HG03097 (cell line): ENCODE data around the gene AFAP1L2.
"Not testable (repeated sequence)": the region's sequence is repeated elsewhere in the genome, so short reads cannot be mapped to it uniquely, and the experiment has no call there.

Experiments
- ATAC-seq: cut with Tn5 transposase; IDR thresholded peaks from one replicate; pipeline ENCODE4 v1.9.1; 2021; ENCODE audit not compliant: unreplicated experiment, low FRiP score

Gene AFAP1L2

DNA sequence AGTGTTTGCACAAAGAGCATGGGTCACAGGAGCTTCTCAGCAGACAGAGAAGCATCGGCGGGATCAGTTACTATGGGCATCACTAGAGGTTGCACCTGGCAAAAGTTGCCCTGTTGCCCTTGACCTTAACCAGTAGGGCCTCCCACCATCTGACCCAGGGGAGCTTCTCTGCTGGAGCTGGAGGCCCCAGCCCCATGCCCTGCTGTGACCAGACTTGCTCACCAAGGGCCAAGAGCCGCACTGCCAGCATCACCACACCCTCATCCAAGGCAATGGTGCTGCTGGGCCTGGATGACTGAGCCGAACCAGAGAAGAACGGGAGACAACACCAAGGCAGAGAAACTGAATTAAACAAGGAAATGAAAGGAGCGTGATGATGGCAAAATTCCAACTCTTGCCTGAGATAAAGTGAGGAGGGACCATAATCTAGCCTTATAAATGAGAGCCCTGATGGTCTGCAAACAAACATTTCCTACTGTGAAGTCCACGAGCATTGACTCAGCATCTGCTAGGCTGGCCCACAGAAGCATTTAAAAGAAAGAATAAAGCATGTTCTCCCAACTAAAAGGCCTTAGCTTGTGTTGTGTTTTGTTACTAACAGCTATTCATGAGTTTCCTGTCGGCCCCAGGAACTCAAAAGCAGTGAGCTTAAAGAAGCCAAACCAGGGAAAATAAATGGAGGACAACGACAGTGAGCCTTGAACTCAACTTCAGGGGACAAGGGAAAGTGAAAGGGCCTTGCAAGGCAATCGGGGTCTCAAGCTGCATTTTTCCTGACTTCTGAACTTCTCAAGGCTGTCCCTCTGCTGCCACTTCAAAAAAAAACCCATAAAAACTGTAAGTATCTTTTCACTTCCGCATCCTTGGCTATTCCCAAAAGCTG lies 60.4 kb downstream of the AFAP1L2 start:
- ATAC-seq = no peak

- no peak for ATAC-seq
These were observed 61.3 kb downstream of the AFAP1L2 start for GRCh38 chr10:114342976-114343375.

DNA sequence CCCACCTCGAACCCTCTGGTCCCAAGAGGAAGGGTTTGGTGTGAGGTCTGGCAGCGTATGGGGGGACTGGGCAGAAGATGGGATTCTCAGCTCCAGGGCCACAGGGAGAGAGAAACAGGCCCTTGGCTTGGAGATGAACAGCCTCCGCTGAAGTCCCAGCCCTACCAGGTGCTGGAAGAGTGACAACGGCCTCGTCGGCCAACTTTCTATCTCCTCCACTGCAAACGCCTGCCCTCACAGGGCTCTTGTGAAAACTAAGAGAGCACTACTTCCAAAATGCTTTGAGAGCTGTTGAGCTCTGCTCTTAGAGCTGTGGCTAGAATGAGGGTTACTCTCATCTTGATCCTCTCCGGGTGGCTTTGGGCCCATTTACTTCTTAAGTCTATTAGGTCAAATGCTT lies 63.5 kb downstream of the AFAP1L2 start:
- ATAC-seq = no peak

DNA sequence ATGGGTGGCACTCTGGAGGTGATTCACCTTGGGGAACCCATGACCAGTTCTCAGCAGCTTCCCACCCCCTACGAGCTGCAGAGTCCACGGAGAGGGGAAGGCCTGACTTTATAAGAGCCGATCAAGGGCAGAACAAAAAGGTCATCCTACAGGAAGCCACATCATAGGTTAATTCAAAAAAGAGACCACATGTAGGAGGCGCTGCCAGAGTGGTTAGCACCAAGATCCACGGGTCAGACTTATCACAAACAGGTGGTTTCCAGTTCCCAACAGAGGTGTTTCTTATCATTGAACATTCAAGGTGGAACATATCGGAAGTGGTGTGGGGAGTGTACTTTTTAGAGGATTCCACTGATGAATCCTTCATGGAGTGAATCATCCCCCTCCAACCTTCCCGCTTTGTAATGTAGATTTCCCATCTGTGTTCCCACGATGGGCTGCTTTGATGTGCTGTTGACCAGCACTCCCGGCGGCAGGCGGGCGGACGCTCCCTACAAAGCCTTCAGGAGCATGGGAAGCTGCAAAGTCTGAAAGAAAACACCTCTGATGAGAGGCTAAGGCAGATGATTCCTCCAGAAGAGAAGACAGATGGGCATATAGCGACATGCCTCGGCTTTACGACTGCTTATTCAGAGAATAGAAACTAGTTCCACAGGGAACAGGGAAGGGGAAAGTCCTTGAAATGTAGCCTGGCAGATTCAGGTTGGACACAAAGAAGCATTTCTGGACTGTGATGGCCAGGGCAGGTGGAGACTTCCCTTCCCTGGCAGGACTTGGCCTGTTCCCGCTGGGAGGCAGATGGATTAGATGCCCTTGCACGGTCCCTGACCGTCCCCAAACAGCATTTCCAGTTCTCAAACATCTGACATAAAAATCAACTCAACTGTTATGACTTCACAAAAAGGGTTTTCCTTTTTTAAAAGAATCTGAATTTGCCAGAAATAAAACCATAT lies 66.5 kb downstream of the AFAP1L2 start:
- no peak for ATAC-seq

DNA sequence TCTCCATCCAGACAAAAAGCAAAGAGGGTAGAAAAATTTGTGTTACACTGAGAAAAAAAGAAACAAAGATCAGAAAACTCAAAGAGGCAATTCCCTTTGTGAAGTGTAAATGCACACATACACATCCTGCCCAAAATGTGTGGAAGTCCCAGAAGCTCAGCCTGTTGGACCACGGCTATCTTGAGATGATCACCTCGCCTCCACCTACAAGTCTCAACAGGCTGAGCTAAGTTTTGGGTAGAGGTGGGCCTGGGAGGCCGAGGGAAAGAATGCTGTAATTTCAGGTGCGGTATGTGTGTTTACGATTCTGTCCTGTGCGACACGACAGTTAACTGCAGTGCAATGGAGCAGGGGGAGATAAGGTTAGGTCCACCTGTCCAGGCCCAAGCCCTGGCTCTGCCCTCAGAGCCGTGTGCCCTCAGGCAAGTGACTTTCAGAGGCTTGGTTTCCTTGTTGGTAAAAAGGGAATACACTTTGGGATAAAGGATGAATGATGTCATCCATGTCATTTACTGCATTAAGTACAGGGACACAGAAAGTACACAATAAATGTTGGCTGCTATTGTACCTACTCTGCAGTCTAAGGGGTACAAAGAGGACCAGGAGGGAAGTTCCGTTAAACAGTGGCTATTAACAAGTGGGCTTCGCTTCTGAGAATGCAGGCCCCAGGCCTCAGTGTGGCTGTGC lies 67.3 kb downstream of the AFAP1L2 start:
- ATAC-seq = no peak

DNA sequence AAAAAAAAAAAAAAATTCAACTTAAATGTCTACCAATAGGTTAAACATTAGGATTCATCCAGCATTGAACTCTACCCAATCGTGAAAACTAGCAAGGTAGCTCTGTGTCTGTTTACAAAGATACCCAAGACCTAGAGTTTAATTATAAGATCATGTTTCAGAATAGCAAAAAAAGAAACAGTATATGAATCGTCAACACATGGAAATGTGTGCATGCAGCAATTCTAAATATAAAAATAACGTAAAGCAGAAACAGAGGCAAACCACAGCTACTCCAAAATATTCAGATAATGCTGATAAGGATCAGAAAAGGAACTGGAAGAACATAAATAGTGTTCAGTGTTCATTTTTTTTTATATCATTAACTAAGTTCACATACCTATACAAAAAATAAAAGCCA lies 68.7 kb downstream of the AFAP1L2 start:
- ATAC-seq = no peak

DNA sequence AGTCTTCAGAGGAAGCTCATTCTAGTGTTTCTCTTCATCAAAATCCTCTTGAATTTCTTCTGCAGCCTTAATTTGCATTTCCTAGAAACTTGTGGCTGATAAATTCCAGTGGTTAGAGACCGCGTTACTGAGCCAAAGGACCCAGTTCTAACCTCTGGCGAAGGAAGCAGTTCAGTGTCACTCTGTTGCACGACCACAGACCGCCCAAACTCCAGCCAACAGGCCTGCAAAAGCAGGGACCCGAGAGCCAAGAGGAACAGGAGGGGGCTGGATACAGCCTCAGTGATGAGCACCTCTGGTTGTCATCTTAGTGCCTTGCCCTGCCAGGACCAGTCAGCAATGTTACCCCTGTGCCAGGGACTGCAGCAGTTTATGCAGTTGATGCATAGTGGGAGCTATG lies 70.0 kb downstream of the AFAP1L2 start:
- ATAC-seq = no peak

DNA sequence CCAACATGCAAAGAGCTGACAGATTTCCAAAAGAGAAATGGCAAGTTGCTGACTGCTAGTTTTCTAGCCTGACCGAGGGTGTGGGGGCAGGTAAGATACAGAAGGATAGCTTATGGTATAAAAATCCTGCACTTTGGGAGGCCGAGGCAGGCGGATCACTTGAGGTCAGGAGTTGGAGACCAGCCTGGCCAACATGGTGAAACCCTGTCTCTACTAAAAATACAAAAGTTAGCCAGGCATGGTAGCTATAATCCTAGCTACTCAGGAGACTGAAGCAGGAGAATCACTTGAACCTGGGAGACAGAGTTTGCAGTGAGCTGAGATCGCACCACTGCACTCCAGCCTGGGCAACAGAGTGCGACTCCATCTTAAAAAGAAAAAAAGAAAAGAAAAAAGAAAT lies 70.9 kb downstream of the AFAP1L2 start:
- ATAC-seq = not testable (repeated sequence)

GRCh38 chr10:114332301-114333192 lies 71.8 kb downstream of the AFAP1L2 start:
- no peak for ATAC-seq

GRCh38 chr10:114329634-114330365 lies 74.5 kb downstream of the AFAP1L2 start:
- no peak for ATAC-seq

- ATAC-seq = no peak
These were observed 75.4 kb downstream of the AFAP1L2 start for GRCh38 chr10:114328874-114329273.

DNA sequence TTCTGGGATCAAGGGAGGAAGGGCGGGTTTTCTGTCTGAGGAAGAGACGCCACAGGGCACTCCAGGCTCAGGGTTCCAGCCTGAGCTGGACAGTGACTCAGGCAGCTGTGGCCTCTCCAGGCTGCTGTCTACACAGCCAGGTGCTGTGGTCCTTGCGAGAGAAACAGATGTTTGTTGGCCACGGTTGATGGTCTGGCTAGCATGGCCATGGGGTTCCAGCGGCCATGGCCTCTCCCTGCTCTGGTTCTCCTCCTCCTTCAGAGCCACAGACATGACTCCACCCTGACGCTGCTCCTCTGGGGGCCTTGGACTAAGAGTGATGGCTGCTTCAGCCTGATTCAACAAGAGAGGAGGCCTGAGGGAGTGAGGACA lies 75.9 kb downstream of the AFAP1L2 start:
- ATAC-seq = no peak

GRCh38 chr10:114327537-114328440 lies 76.5 kb downstream of the AFAP1L2 start:
- ATAC-seq = no peak

DNA sequence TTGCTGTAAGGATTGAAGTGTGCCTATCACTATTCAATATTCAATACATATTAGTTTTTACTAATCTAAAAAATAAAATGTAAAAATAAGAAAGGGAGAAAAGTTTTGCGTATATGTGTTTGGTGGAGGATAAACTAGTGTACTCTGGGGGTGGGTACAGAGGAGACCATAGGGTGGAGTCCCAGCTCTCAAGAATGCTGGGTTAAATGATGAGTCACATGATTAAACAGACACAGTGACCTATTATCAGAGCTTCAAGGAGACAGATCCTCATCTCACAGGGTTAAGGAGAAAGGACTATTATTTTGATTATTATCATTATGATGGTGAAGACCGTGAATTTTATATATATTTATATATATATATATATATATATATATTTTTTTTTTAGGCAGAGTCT lies 77.5 kb downstream of the AFAP1L2 start:
- ATAC-seq = no peak

DNA sequence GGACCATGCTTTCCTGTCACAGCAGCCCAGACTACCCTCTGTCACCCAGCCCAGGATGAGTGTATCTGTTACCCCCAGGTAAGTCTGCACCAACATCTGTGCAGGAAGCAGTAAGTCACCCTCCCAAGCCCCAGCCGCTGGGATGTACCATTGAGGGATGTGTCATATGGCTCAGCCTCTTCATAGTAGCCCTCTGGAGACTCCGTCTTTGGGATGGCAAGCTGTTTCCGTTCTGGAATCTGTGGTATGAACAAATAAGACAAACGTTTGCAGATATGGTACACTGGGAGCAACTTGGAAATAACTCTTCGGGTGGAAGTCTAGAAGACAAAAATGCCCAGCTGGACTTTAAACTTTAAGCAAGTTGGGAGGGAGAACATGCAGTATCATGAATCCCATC lies 81.3 kb downstream of the AFAP1L2 start:
- ATAC-seq = no peak

GRCh38 chr10:114322344-114322743 lies 82.0 kb downstream of the AFAP1L2 start:
- no peak for ATAC-seq

GRCh38 chr10:114320249-114321116 lies 83.8 kb downstream of the AFAP1L2 start:
- no peak for ATAC-seq
